GM12801 (cell line): ENCODE results near the gene LIF.

Experiments
- TF ChIP-seq, protein P1 (sequence below): IDR thresholded peaks from one replicate; pipeline ENCODE4 v1.5.1; 2011; ENCODE audit warnings: control low read depth; ENCODE audit not compliant: insufficient read length; ENCODE audit errors: extremely low read depth

The LIF gene

GRCh38 chr22:30286813-30287647 is 40.5 kb upstream of the LIF start:
- TF ChIP-seq, protein P1, sequence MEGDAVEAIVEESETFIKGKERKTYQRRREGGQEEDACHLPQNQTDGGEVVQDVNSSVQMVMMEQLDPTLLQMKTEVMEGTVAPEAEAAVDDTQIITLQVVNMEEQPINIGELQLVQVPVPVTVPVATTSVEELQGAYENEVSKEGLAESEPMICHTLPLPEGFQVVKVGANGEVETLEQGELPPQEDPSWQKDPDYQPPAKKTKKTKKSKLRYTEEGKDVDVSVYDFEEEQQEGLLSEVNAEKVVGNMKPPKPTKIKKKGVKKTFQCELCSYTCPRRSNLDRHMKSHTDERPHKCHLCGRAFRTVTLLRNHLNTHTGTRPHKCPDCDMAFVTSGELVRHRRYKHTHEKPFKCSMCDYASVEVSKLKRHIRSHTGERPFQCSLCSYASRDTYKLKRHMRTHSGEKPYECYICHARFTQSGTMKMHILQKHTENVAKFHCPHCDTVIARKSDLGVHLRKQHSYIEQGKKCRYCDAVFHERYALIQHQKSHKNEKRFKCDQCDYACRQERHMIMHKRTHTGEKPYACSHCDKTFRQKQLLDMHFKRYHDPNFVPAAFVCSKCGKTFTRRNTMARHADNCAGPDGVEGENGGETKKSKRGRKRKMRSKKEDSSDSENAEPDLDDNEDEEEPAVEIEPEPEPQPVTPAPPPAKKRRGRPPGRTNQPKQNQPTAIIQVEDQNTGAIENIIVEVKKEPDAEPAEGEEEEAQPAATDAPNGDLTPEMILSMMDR, result no peak

DNA sequence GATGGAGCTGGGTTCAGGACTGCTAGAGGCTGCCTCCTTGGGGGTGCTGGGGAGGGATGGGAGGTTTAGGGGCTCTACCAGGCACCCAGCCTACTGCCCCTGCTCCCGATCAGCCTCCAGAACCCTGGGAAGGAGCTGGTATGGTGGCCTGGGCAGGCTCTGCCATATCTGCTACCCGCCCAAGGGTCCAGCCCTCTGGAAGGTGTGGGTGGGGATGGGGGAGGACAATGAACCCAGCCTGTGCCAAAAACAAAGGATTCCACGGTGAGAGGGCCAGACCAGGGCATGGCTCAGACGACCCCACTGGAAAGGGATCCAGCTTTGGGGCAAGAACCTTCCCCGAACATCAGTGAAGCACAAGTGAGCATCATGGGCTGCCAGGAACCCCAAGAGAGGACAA is 39.8 kb upstream of the LIF start:
- TF ChIP-seq, protein P1, result no peak

DNA sequence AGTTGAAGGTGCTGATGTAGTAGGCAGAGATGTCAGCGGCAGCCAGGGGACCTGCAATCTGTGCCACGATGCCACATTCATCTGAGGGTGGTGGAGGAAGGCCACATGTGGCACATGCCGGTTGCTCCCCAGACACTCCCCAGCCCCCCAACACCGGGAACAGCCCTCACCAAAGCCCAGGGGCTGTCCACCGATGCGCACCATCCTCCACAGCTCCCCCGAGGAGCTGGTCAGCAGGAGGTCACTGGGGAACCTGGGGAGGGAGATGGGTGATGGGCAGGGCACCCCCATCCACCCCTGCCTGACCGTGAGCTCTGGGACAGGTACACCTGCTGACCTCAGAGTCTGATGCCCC is 39.3 kb upstream of the LIF start:
- TF ChIP-seq, protein P1, result no peak

DNA sequence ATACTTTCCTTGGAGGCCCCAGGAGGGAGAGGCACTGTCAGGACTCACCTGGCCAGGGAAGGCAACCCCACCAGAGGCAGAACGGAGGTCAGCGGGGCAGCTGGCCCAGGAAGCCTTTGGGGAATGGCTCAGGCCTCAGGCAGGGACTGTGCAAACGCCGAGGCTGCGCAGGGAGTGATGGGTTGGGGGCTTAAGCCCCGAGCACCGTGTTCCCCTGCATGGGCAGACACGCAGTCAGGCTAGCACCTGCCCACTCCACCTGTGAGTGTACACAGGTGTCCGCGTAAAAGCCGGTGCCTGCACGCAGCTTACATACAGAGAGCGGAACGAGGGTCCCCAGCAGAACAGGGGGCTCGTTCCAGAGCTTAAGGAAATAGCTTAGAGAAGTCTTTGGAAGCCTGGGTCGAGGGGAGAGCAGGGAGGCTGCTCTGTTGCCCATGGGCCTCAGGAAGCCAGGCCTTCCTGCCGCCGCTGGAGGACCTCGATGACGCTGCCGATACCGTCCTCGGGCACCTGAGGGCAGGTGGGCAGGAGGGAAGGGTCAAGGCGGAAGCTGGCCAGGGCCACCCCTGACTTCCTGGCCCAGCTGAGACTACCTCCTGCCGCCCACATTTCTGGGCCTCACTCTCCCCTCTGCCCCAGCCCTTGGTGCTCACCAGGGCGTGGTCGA is 38.8 kb upstream of the LIF start:
- TF ChIP-seq, protein P1, result no peak

DNA sequence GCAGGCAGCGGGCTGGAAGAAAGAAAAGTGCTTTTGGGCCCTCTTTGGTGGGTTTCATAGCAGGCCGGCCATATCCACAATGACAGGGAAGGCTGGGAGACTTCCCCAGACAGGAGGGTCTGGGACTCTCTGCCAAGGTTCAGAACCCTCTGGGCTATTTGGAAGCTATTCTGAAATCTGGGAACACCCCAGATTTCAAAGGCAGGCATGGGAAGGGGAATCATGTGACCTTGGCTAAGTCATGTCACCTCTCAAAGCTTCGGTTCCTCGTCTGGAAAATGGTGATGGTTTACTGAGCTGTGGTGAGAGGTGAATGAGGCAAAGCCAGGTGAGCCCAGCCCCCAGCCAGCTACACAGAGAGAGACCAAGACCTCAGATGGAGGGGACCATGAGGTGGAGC is 38.1 kb upstream of the LIF start:
- TF ChIP-seq, protein P1, result no peak

DNA sequence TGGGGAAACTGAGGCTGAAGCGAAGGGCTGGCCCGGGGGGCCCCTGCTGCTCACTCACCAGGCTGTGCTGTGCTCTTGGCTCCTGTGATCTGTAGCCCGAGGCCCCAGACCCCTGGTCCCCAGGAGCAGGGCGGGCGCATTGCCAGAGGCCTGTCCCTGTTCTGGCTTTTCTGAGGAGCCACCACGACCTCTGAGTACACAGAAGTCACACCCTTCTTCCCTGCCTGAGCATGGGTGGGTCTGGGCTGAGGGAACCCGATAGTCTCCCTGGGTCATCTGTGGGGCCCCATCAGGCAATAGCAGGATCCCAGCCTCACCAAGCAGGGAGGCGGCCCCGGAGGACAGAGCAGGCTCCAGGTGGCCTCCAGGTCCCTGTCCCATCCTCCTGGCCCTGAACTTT is 37.6 kb upstream of the LIF start:
- TF ChIP-seq, protein P1, result no peak

GRCh38 chr22:30283342-30283741 is 36.8 kb upstream of the LIF start:
- TF ChIP-seq, protein P1, result no peak
